ENCODE results near the gene ARHGAP6.

DNA sequence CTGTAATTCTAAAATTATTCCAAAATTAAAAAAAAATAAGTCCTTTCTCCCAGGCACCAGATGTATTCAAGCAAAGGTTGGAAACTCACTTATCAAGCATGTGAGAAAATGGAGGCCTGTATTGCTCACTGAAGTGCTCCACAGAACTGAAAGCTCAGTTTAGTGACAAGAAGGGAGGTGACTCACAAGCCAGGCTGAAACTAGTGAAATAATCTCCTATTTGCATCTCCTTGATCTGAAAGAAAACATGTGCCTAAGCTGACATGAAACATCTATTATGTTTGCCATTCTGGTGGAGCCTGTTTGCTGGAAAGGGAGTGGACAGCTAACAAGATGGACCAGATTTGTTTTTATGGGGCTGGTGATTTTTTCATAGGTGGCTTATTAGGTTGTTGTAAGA lies 426.5 kb downstream of the ARHGAP6 start:
- TF ChIP-seq CTCF (IDR thresholded peaks at IDR 0.05) (no peak), POLR2A (IDR thresholded peaks at IDR 0.05) (no peak)
